Fibroblast of pulmonary artery (primary cell): ENCODE results near the gene DDOST.

Source experiments
- DNase-seq: peaks from one replicate; pipeline ENCODE4 v3.0.0-alpha.2; 2010; ENCODE audit warnings: low read depth
- H3K4me3 ChIP-seq: replicated peaks from 2 replicates; pipeline ENCODE4 v1.5.1; 2011; ENCODE audit warnings: low read depth, mild to moderate bottlenecking, control low read depth, low read length, moderate library complexity
- TF ChIP-seq, protein P1 (sequence below): IDR thresholded peaks from 2 replicates; pipeline ENCODE4 v1.5.1; 2011; ENCODE audit warnings: mild to moderate bottlenecking, control low read depth, low read length, inconsistent platforms; ENCODE audit errors: missing control alignments

The DDOST gene

GRCh38 chr1:20661207-20662109 lies at the start of gene DDOST:
TSS of gene DDOST (minus strand) at chr1:20661369. CDS start at chr1:20661350, 19 bp downstream.
- DNase-seq = peak; percentile 97
- TF ChIP-seq, protein P1, sequence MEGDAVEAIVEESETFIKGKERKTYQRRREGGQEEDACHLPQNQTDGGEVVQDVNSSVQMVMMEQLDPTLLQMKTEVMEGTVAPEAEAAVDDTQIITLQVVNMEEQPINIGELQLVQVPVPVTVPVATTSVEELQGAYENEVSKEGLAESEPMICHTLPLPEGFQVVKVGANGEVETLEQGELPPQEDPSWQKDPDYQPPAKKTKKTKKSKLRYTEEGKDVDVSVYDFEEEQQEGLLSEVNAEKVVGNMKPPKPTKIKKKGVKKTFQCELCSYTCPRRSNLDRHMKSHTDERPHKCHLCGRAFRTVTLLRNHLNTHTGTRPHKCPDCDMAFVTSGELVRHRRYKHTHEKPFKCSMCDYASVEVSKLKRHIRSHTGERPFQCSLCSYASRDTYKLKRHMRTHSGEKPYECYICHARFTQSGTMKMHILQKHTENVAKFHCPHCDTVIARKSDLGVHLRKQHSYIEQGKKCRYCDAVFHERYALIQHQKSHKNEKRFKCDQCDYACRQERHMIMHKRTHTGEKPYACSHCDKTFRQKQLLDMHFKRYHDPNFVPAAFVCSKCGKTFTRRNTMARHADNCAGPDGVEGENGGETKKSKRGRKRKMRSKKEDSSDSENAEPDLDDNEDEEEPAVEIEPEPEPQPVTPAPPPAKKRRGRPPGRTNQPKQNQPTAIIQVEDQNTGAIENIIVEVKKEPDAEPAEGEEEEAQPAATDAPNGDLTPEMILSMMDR = peak; percentile 42
- H3K4me3 ChIP-seq = peak within 1 kb of the TSS; percentile 96

GRCh38 chr1:20710469-20711284 lies 49.5 kb upstream of the DDOST start:
- TF ChIP-seq, protein P1 = no peak
- no peak for DNase-seq
- H3K4me3 ChIP-seq = no peak overlapping the region

DNA sequence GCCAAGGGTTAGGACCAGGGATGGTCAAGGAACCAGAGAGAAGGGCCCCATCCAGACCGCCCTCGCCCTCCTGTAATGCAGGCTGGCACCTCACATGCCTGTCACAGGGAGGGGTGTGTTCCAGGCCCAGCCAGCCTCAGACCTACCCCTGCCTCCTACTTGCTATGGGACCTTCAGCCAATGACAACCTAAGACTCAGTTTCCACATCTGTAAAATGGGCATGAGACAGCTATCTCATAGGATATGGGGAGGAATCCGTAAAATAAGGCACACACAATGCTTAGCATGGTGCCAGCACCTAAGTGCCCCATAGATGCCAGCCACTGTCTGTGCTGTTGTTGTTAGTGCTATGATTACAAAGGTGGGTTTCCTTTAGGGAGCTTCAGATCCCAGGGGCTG lies 48.7 kb upstream of the DDOST start:
- TF ChIP-seq, protein P1 = no peak
- no peak overlapping the region for H3K4me3 ChIP-seq
- DNase-seq = no peak

DNA sequence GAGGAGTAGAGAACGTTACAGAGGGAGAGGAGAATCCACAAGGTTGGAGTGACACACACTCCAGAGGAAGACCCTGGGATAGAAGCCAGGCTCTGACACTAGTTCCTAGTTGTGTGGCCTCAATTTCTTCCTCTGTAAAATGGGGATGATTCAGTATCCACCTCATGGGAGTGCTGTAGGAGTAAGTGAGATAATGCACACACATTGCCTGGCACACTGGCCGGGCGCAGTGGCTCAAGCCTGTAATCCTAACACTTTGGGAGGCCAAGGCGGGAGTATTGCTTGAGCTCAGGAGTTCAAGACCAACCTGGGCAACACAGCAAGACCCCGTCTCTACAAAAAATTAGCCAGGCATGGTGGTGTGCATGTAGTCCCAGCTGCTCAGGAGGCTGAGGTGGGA lies 47.7 kb upstream of the DDOST start:
- TF ChIP-seq, protein P1 = no peak
- H3K4me3 ChIP-seq = no peak overlapping the region
- DNase-seq = no peak

GRCh38 chr1:20708057-20708456 lies 46.9 kb upstream of the DDOST start:
- H3K4me3 ChIP-seq = no peak overlapping the region
- no peak for DNase-seq
- TF ChIP-seq, protein P1 = no peak

GRCh38 chr1:20706841-20707240 lies 45.7 kb upstream of the DDOST start:
- no peak for DNase-seq
- TF ChIP-seq, protein P1 = no peak
- H3K4me3 ChIP-seq = no peak overlapping the region
